ENCODE data around the gene FUBP3.
"Not testable (repeated sequence)": the region's sequence is repeated elsewhere in the genome, so short reads cannot be mapped to it uniquely, and the experiment has no call there.

FUBP3 gene

GRCh38 chr9:130664251-130665028 lies 85.1 kb downstream of the FUBP3 start, which contains the start of gene PRDM12:
Gene PRDM12, plus strand, starts transcription at chr9:130664594. Its CDS starts 60 bp downstream, at chr9:130664654.
- no peak for DNase-seq

GRCh38 chr9:130665029-130665430 lies 85.7 kb downstream of the FUBP3 start:
- no peak for DNase-seq

- DNase-seq = no peak
These were observed 86.3 kb downstream of the FUBP3 start for GRCh38 chr9:130665431-130666392.

- DNase-seq = no peak
These were observed 87.2 kb downstream of the FUBP3 start for GRCh38 chr9:130666393-130667119.

- no peak for DNase-seq
These were observed 87.7 kb downstream of the FUBP3 start for GRCh38 chr9:130667120-130667435.

- no peak for DNase-seq
These were observed 88.8 kb downstream of the FUBP3 start for GRCh38 chr9:130668196-130668595.

- DNase-seq = no peak
These were observed 89.3 kb downstream of the FUBP3 start for GRCh38 chr9:130668659-130669058.

GRCh38 chr9:130669965-130670364 lies 90.6 kb downstream of the FUBP3 start:
- DNase-seq = no peak

- no peak for DNase-seq
These were observed 91.3 kb downstream of the FUBP3 start for GRCh38 chr9:130670644-130671043.

GRCh38 chr9:130672466-130672865 lies 93.1 kb downstream of the FUBP3 start:
- no peak for DNase-seq

GRCh38 chr9:130672933-130673615 lies 93.7 kb downstream of the FUBP3 start:
- DNase-seq = no peak

- DNase-seq = no peak
These were observed 96.0 kb downstream of the FUBP3 start for GRCh38 chr9:130675396-130675795.

- DNase-seq = no peak
These were observed 97.9 kb downstream of the FUBP3 start for GRCh38 chr9:130677252-130677651.

GRCh38 chr9:130680836-130681768 lies 101.7 kb downstream of the FUBP3 start:
- DNase-seq = peak; percentile 79

GRCh38 chr9:130681769-130682420 lies 102.5 kb downstream of the FUBP3 start:
- DNase-seq = peak; percentile 48

GRCh38 chr9:130682421-130683121 lies 103.2 kb downstream of the FUBP3 start:
- peak; percentile 75 for DNase-seq

- DNase-seq = no peak
These were observed 105.7 kb downstream of the FUBP3 start for GRCh38 chr9:130685104-130685503.

- not testable (repeated sequence) for DNase-seq
These were observed 106.6 kb downstream of the FUBP3 start for GRCh38 chr9:130685945-130686344.

- no peak for DNase-seq
These were observed 108.2 kb downstream of the FUBP3 start for GRCh38 chr9:130687615-130688014.

All from stimulated activated CD8-positive, alpha-beta memory T cell treated with anti-CD3 and anti-CD28 coated beads, Interleukin-4, amount 100 ng/mL, for 48 hours (primary cell).